Hepatocyte (in vitro differentiated cells): ENCODE results near the gene FOXR1. TPM values are rescaled to one million over a fixed set of nuclear protein-coding genes. Genes with fewer than 3 reads are reported as not detected.

ENCODE experiments used
- DNase-seq: peaks from one replicate; pipeline ENCODE4 v3.0.0-alpha.2; 2016; ENCODE audit warnings: low spot score
- H2AFZ ChIP-seq: fragments of 200-600 bp; sonication (generic); 2 replicates; pipeline ENCODE4 v1.6.0; 2016; ENCODE audit warnings: antibody characterized with exemption, mild to moderate bottlenecking
- H3K27ac ChIP-seq: fragments of 200-600 bp; sonication (generic); 2 replicates; pipeline ENCODE4 v1.5.1; 2016; ENCODE audit warnings: mild to moderate bottlenecking
- H3K27me3 ChIP-seq: fragments of 200-600 bp; sonication (generic); 2 replicates; pipeline ENCODE4 v1.6.1; 2016
- H3K36me3 ChIP-seq: fragments of 200-600 bp; sonication (generic); replicated peaks from 2 replicates; pipeline ENCODE4 v1.5.1; 2016; ENCODE audit warnings: low read depth; ENCODE audit not compliant: insufficient read depth
- H3K4me1 ChIP-seq: fragments of 200-600 bp; sonication (generic); 2 replicates; pipeline ENCODE4 v1.5.1; 2016; ENCODE audit warnings: mild to moderate bottlenecking, moderate library complexity; ENCODE audit not compliant: insufficient read depth
- H3K4me2 ChIP-seq: fragments of 200-600 bp; sonication (generic); 2 replicates; pipeline ENCODE4 v1.6.0; 2016
- H3K4me3 ChIP-seq: fragments of 200-600 bp; sonication (generic); 2 replicates; pipeline ENCODE4 v1.5.1; 2016; ENCODE audit warnings: mild to moderate bottlenecking
- H3K79me2 ChIP-seq: fragments of 200-600 bp; sonication (generic); 2 replicates; pipeline ENCODE4 v1.6.0; 2017; ENCODE audit warnings: mild to moderate bottlenecking
- H3K9me2 ChIP-seq: fragments of 200-600 bp; sonication (generic); replicated peaks from 2 replicates; pipeline ENCODE4 v1.6.0; 2017; ENCODE audit warnings: mild to moderate bottlenecking; ENCODE audit not compliant: insufficient read depth
- H3K9me3 ChIP-seq: fragments of 200-600 bp; sonication (generic); 2 replicates; pipeline ENCODE4 v1.5.1; 2016; ENCODE audit warnings: low read depth, mild to moderate bottlenecking
- H4K20me1 ChIP-seq: fragments of 200-600 bp; sonication (generic); 2 replicates; pipeline ENCODE4 v1.6.0; 2016; ENCODE audit warnings: mild to moderate bottlenecking; ENCODE audit not compliant: insufficient read depth, poor library complexity, severe bottlenecking
- CTCF ChIP-seq: fragments of 200-600 bp; sonication (generic); IDR thresholded peaks from 2 replicates; pipeline ENCODE4 v1.5.1; 2016; ENCODE audit warnings: antibody characterized with exemption, mild to moderate bottlenecking; ENCODE audit not compliant: poor library complexity
- EZH2 ChIP-seq: fragments of 200-600 bp; sonication (generic); IDR thresholded peaks from 2 replicates; pipeline ENCODE4 v1.6.1; 2016; ENCODE audit warnings: antibody characterized with exemption, mild to moderate bottlenecking, borderline replicate concordance
- EZH2phosphoT487 ChIP-seq: fragments of 200-600 bp; sonication (generic); IDR thresholded peaks from one replicate; pipeline ENCODE4 v1.6.1; 2018; ENCODE audit warnings: antibody characterized with exemption, mild to moderate bottlenecking, low read depth, moderate library complexity; ENCODE audit not compliant: unreplicated experiment, severe bottlenecking
- WGBS: methylation state at CpG from one replicate; pipeline ENCODE4 v1.1.6; 2016; ENCODE audit warnings: low lambda C conversion rate; ENCODE audit errors: missing lambda C conversion rate; 5-methylcytosine and 5-hydroxymethylcytosine counted together
- polyA plus RNA-seq: library from polyadenylated mRNA; unstranded; fragments of >200 nt; fragmentation: Nextera tagmentation; extraction: Ambion mirVana; gene quantifications from 2 replicates; pipeline ENCODE4 v1.2.1, GENCODE V29; 2016
- total RNA-seq: library from RNA; depleted of rRNA; stranded (reverse); fragments of >200 nt; gene quantifications from 2 replicates; pipeline ENCODE4 v1.2.3, GENCODE V29; 2014

Gene FOXR1
- total and polyA plus RNA-seq, 2 experiments from 2014 or later, result not detected

GRCh38 chr11:118928101-118928869 is 43.3 kb upstream of the FOXR1 start:
- H3K4me2 ChIP-seq, result peak overlapping the region; percentile 92
- peaks cover 30% of the 10 kb centered on the region for H3K79me2 ChIP-seq
- H3K9me3 ChIP-seq, result no peaks in the 10 kb centered on the region
- peak; percentile 96 for DNase-seq
- peak overlapping the region; percentile 73 for H3K4me3 ChIP-seq
- H2AFZ ChIP-seq, result peak overlapping the region; percentile 70
- H3K27ac ChIP-seq, result peak overlapping the region; percentile 98
- H4K20me1 ChIP-seq, result peaks cover 7% of the 10 kb centered on the region
- no peaks in the 10 kb centered on the region for H3K27me3 ChIP-seq
- peaks cover 21% of the 10 kb centered on the region for H3K4me1 ChIP-seq
- no peaks in the 10 kb centered on the region for H3K36me3 ChIP-seq
- TF ChIP-seq EZH2phosphoT487, result no peak
- TF ChIP-seq CTCF, result peak; percentile 96
- TF ChIP-seq EZH2, result no peak
- H3K9me2 ChIP-seq, result no peaks in the 10 kb centered on the region
- under 1% methylated on average over 32 of the region's 32 CpGs for WGBS

GRCh38 chr11:118928870-118929500 is 42.6 kb upstream of the FOXR1 start:
- DNase-seq, result peak; percentile 84

GRCh38 chr11:118929501-118930093 is 42.0 kb upstream of the FOXR1 start:
- Histone ChIP-seq H3K36me3 (no peaks in the 10 kb centered on the region), H3K79me2 (peaks cover 17% of the 10 kb centered on the region), H3K27ac (peak overlapping the region; percentile 98), H3K4me2 (peak overlapping the region; percentile 92), H3K4me3 (peak overlapping the region; percentile 73), H3K9me2 (no peaks in the 10 kb centered on the region), H3K4me1 (peaks cover 28% of the 10 kb centered on the region), H3K27me3 (no peaks in the 10 kb centered on the region), H4K20me1 (no peaks in the 10 kb centered on the region), H3K9me3 (no peaks in the 10 kb centered on the region), H2AFZ (no peak overlapping the region)
- DNase-seq, result peak; percentile 93
- TF ChIP-seq EZH2 (no peak), EZH2phosphoT487 (no peak), CTCF (no peak)
- WGBS, result 0% methylated on average over 12 of the region's 26 CpGs

More at GRCh38 chr11:118928870-118929500, 42.6 kb upstream of the FOXR1 start:
- under 1% methylated on average over 18 of the region's 26 CpGs for WGBS
- Histone ChIP-seq H2AFZ (peak overlapping the region; percentile 70), H3K27me3 (no peaks in the 10 kb centered on the region), H3K4me1 (peaks cover 28% of the 10 kb centered on the region), H4K20me1 (no peaks in the 10 kb centered on the region), H3K36me3 (no peaks in the 10 kb centered on the region), H3K9me2 (no peaks in the 10 kb centered on the region), H3K27ac (peak overlapping the region; percentile 98), H3K79me2 (peaks cover 23% of the 10 kb centered on the region), H3K4me2 (peak overlapping the region; percentile 92), H3K4me3 (peak overlapping the region; percentile 73), H3K9me3 (no peaks in the 10 kb centered on the region)
- TF ChIP-seq EZH2, result no peak
- TF ChIP-seq CTCF, result no peak
- no peak for TF ChIP-seq EZH2phosphoT487
